MM.1S (cell line): ENCODE data around the gene PTPN2.
A peak's percentile ranks its signal among the peaks of the same experiment; 100 is the strongest.

Source experiments
- DNase-seq: peaks from one replicate; pipeline ENCODE4 v3.0.0-alpha.2; 2015
- H2AFZ ChIP-seq: fragments of 300-600 bp; sonication (generic); 2 replicates; pipeline ENCODE4 v1.6.0; 2016; ENCODE audit warnings: antibody characterized with exemption, low read length
- H3F3A ChIP-seq: fragments of 300-600 bp; sonication (generic); 2 replicates; pipeline ENCODE4 v1.6.1; 2016; ENCODE audit warnings: mild to moderate bottlenecking, antibody characterized with exemption, low read length, moderate library complexity, mixed read lengths; ENCODE audit not compliant: insufficient read depth
- H3K27ac ChIP-seq: fragments of 300-600 bp; sonication (generic); 2 replicates; pipeline ENCODE4 v1.5.1; 2016; ENCODE audit warnings: mild to moderate bottlenecking, low read length
- H3K27me3 ChIP-seq: fragments of 300-600 bp; sonication (generic); replicated peaks from 2 replicates; pipeline ENCODE4 v1.6.0; 2016; ENCODE audit warnings: low read length; ENCODE audit not compliant: insufficient read depth
- H3K36me3 ChIP-seq: fragments of 300-600 bp; sonication (generic); replicated peaks from 2 replicates; pipeline ENCODE4 v1.6.1; 2016; ENCODE audit warnings: mild to moderate bottlenecking, low read length, mixed read lengths; ENCODE audit not compliant: insufficient read depth
- H3K4me1 ChIP-seq: fragments of 300-600 bp; sonication (generic); 2 replicates; pipeline ENCODE4 v1.6.1; 2016; ENCODE audit warnings: low read length, mixed read lengths
- H3K4me2 ChIP-seq: fragments of 300-600 bp; sonication (generic); 2 replicates; pipeline ENCODE4 v1.6.0; 2016; ENCODE audit warnings: low read depth, low read length
- H3K4me3 ChIP-seq: fragments of 300-600 bp; sonication (generic); 2 replicates; pipeline ENCODE4 v1.5.1; 2016; ENCODE audit warnings: low read length, mixed read lengths
- H3K79me2 ChIP-seq: fragments of 300-600 bp; sonication (generic); 2 replicates; pipeline ENCODE4 v1.6.1; 2016; ENCODE audit warnings: mixed run types, low read length, mixed read lengths
- H3K9ac ChIP-seq: fragments of 300-600 bp; sonication (generic); 2 replicates; pipeline ENCODE4 v1.6.1; 2016; ENCODE audit warnings: low read length, mixed read lengths
- H3K9me2 ChIP-seq: fragments of 300-600 bp; sonication (generic); replicated peaks from 2 replicates; pipeline ENCODE4 v1.6.1; 2016; ENCODE audit warnings: mild to moderate bottlenecking, low read length, mixed read lengths; ENCODE audit not compliant: insufficient read depth
- H3K9me3 ChIP-seq: fragments of 300-600 bp; sonication (generic); replicated peaks from 2 replicates; pipeline ENCODE4 v1.6.1; 2016; ENCODE audit warnings: mild to moderate bottlenecking, low read length, mixed read lengths; ENCODE audit not compliant: insufficient read depth
- H4K20me1 ChIP-seq: fragments of 300-600 bp; sonication (generic); 2 replicates; pipeline ENCODE4 v1.6.1; 2016; ENCODE audit warnings: mild to moderate bottlenecking, low read length, moderate library complexity, mixed read lengths; ENCODE audit not compliant: insufficient read depth
- CTCF ChIP-seq: fragments of 300-600 bp; sonication (generic); IDR thresholded peaks from 2 replicates; pipeline ENCODE4 v1.5.1; 2016; ENCODE audit warnings: antibody characterized with exemption, low read length, mixed read lengths
- EZH2 ChIP-seq: fragments of 300-600 bp; sonication (generic); optimal IDR thresholded peaks from 2 replicates; pipeline ENCODE3; 2017; ENCODE audit warnings: low read depth, mild to moderate bottlenecking, antibody characterized with exemption, low read length, mixed read lengths
- EZH2phosphoT487 ChIP-seq: fragments of 300-600 bp; sonication (generic); IDR thresholded peaks from 2 replicates; pipeline ENCODE4 v1.6.1; 2018; ENCODE audit warnings: antibody characterized with exemption, low read length

PTPN2 gene

GRCh38 chr18:12884406-12885323, 628 bp upstream of the PTPN2 start:
- peaks cover 39% of the 10 kb centered on the region for H3K79me2 ChIP-seq
- no peaks in the 10 kb centered on the region for H3K9me3 ChIP-seq
- H4K20me1 ChIP-seq: no peaks in the 10 kb centered on the region
- no peaks in the 10 kb centered on the region for H3K9me2 ChIP-seq
- H3K36me3 ChIP-seq: no peaks in the 10 kb centered on the region
- DNase-seq: no peak
- peak overlapping the region; percentile 80 for H3K4me3 ChIP-seq
- TF ChIP-seq EZH2 (no peak), CTCF (no peak), EZH2phosphoT487 (no peak)
- H3K4me1 ChIP-seq: peaks cover 9% of the 10 kb centered on the region
- peak overlapping the region; percentile 80 for H3K4me2 ChIP-seq
- peak overlapping the region; percentile 52; the same call in 1 of the 2 replicates for H3K9ac ChIP-seq
- no peaks in the 10 kb centered on the region for H3F3A ChIP-seq
- no peak overlapping the region for H3K27ac ChIP-seq
- H2AFZ ChIP-seq: peak overlapping the region; percentile 52
- H3K27me3 ChIP-seq: no peaks in the 10 kb centered on the region

GRCh38 chr18:12883372-12883683, 709 bp downstream of the PTPN2 start:
- TF ChIP-seq EZH2 (no peak), CTCF (no peak), EZH2phosphoT487 (no peak)
- no peak overlapping the region; the same call in 1 of the 2 replicates for H2AFZ ChIP-seq
- H3F3A ChIP-seq: no peaks in the 10 kb centered on the region
- peak overlapping the region; percentile 78 for H3K4me2 ChIP-seq
- peak; percentile 15 for DNase-seq
- H3K4me1 ChIP-seq: peaks cover 17% of the 10 kb centered on the region
- peaks cover 52% of the 10 kb centered on the region for H3K79me2 ChIP-seq
- no peaks in the 10 kb centered on the region for H3K9me2 ChIP-seq
- H3K9me3 ChIP-seq: no peaks in the 10 kb centered on the region
- H3K27ac ChIP-seq: peak overlapping the region; percentile 98; the same call in 1 of the 2 replicates
- no peaks in the 10 kb centered on the region for H3K27me3 ChIP-seq
- H3K4me3 ChIP-seq: peak overlapping the region; percentile 85
- peak overlapping the region; percentile 98 for H3K9ac ChIP-seq
- H4K20me1 ChIP-seq: no peaks in the 10 kb centered on the region; the same call in 1 of the 2 replicates
- H3K36me3 ChIP-seq: no peaks in the 10 kb centered on the region

GRCh38 chr18:12882453-12883371, 1.3 kb downstream of the PTPN2 start:
- H3K4me1 ChIP-seq: peaks cover 17% of the 10 kb centered on the region
- TF ChIP-seq EZH2 (no peak), CTCF (no peak), EZH2phosphoT487 (no peak)
- H3K27me3 ChIP-seq: no peaks in the 10 kb centered on the region
- H3K4me3 ChIP-seq: peak overlapping the region; percentile 85
- no peaks in the 10 kb centered on the region for H3F3A ChIP-seq
- H3K9me2 ChIP-seq: no peaks in the 10 kb centered on the region
- no peaks in the 10 kb centered on the region for H3K36me3 ChIP-seq
- peak overlapping the region; percentile 78 for H3K4me2 ChIP-seq
- no peak overlapping the region for H2AFZ ChIP-seq
- peaks cover 59% of the 10 kb centered on the region for H3K79me2 ChIP-seq
- H3K27ac ChIP-seq: peak overlapping the region; percentile 98; the same call in 1 of the 2 replicates
- peak overlapping the region; percentile 98 for H3K9ac ChIP-seq
- no peak for DNase-seq
- no peaks in the 10 kb centered on the region; the same call in 1 of the 2 replicates for H4K20me1 ChIP-seq
- H3K9me3 ChIP-seq: no peaks in the 10 kb centered on the region
